Naive thymus-derived CD4-positive, alpha-beta T cell (primary cell): Measurements from ENCODE around the gene ATG16L2. TPM values are rescaled to one million over a fixed set of nuclear protein-coding genes. Genes with fewer than 3 reads are reported as not detected.

ENCODE experiments used
- ATAC-seq: fragments of 150-1000 bp; cut with Tn5 transposase; 2 replicates; pipeline ENCODE4 v1.10.0; 2021; ENCODE audit warnings: mild to moderate bottlenecking, moderate library complexity
- CTCF ChIA-PET: fragments of 350-600 bp; sonication (Branson Sonifier 250); formaldehyde crosslinking; loops from one replicate; lab custom pipeline; 2021; ENCODE audit warnings: antibody characterized with exemption; lab: Charles Lee
- POLR2A ChIA-PET: fragments of 350-600 bp; sonication (Branson Sonifier 250); formaldehyde crosslinking; loops from one replicate; lab custom pipeline; 2021; ENCODE audit warnings: antibody characterized with exemption, inconsistent platforms; lab: Charles Lee
- DNase-seq, 9 donors: peaks; one replicate each; pipeline versions ENCODE4 v3.0.0 to v3.0.0-alpha.2; 2020 to 2022; ENCODE audit warnings: mixed read lengths in 1 of 9
- H3K27ac ChIP-seq: one replicate; pipeline ENCODE4 v1.7.0; 2013; ENCODE audit warnings: mild to moderate bottlenecking, low read depth, low read length, moderate library complexity
- H3K27me3 ChIP-seq, 2 donors: one replicate each; pipeline ENCODE4 v1.7.0; 2013; ENCODE audit warnings: low read length in 2 of 2, mild to moderate bottlenecking in 2 of 2, moderate library complexity in 2 of 2; ENCODE audit not compliant: control insufficient read depth in 2 of 2, insufficient read depth in 2 of 2
- H3K36me3 ChIP-seq, 3 experiments: 1 replicate in 2 of 3; 2 replicates in 1 of 3; pipeline ENCODE4 v1.7.0; 2013; ENCODE audit warnings: low read length in 3 of 3, mild to moderate bottlenecking in 3 of 3, moderate library complexity in 1 of 3; ENCODE audit not compliant: insufficient read depth in 3 of 3, control insufficient read depth in 2 of 3
- H3K4me1 ChIP-seq, 2 donors: one replicate each; pipeline ENCODE4 v1.7.0; 2013; ENCODE audit warnings: low read length in 2 of 2, mild to moderate bottlenecking in 2 of 2, moderate library complexity in 1 of 2; ENCODE audit not compliant: control insufficient read depth in 2 of 2, insufficient read depth in 2 of 2
- H3K4me3 ChIP-seq: 2 replicates; pipeline ENCODE4 v1.7.0; 2013; ENCODE audit warnings: mild to moderate bottlenecking, low read length
- H3K9me3 ChIP-seq, 3 experiments: 1 replicate in 2 of 3; 2 replicates in 1 of 3; pipeline ENCODE4 v1.7.0; 2013; ENCODE audit warnings: low read length in 3 of 3; ENCODE audit not compliant: control insufficient read depth in 2 of 3
- H3K27ac Mint-ChIP-seq, 9 donors: one replicate each; pipeline ENCODE4 v1.8.0; 2020 to 2022; ENCODE audit warnings: mixed read lengths in 9 of 9, mild to moderate bottlenecking in 8 of 9, moderate library complexity in 5 of 9, inconsistent platforms in 2 of 9
- H3K27me3 Mint-ChIP-seq, 5 donors: one replicate each; pipeline ENCODE4 v1.8.0; 2021 to 2022; ENCODE audit warnings: mixed read lengths in 5 of 5, mild to moderate bottlenecking in 1 of 5
- H3K36me3 Mint-ChIP-seq, 5 donors: one replicate each; pipeline ENCODE4 v1.8.0; 2020 to 2022; ENCODE audit warnings: mixed read lengths in 5 of 5, mild to moderate bottlenecking in 3 of 5, inconsistent platforms in 1 of 5
- H3K4me1 Mint-ChIP-seq, 7 donors: one replicate each; pipeline ENCODE4 v1.8.0; 2020 to 2022; ENCODE audit warnings: mixed read lengths in 7 of 7, mild to moderate bottlenecking in 3 of 7, inconsistent platforms in 1 of 7
- H3K4me3 Mint-ChIP-seq, 10 donors: one replicate each; pipeline ENCODE4 v1.8.0; 2020 to 2022; ENCODE audit warnings: mild to moderate bottlenecking in 10 of 10, mixed read lengths in 10 of 10, moderate library complexity in 6 of 10, inconsistent platforms in 2 of 10
- H3K9me3 Mint-ChIP-seq, 11 donors: one replicate each; pipeline ENCODE4 v1.8.0; 2020 to 2022; ENCODE audit warnings: mixed read lengths in 11 of 11, mild to moderate bottlenecking in 4 of 11, inconsistent platforms in 1 of 11, moderate library complexity in 1 of 11
- intact Hi-C, 2 donors: fragments of 100-400 bp; cut with micrococcal nuclease; formaldehyde crosslinking; loops; one replicate each; pipeline ENCODE4 v1.15.1; 2023
- polyA plus RNA-seq, 2 donors: library from polyadenylated mRNA; unstranded; fragments of 300-500 nt; fragmentation: Illumina TruSeq; gene quantifications; one replicate each; pipeline ENCODE4 v1.2.3, GENCODE V29; 2021
- total RNA-seq, 6 experiments: library from RNA in 5 of 6; stranded (reverse) in 5 of 6; gene quantifications; 1 replicate in 5 of 6; 2 replicates in 1 of 6; pipeline ENCODE4 v1.2.3 and lab custom pipeline; 2021 to 2026

Gene ATG16L2
- total and polyA plus RNA-seq, 7 experiments from 2014 or later = 12.8 to 199 (median 134) TPM

- Histone ChIP-seq H3K4me1 (peaks cover 7 to 14% of the 10 kb centered on the region in 2 donors), H3K4me3 (no peak overlapping the region), H3K27me3 (no peaks in the 10 kb centered on the region), H3K27ac (no peak overlapping the region), H3K36me3 (no peaks in the 10 kb centered on the region), H3K9me3 (no peaks in the 10 kb centered on the region)
- DNase-seq (no peak), ATAC-seq (no peak)
- H3K9me3 Mint-ChIP-seq = no peaks in the 10 kb centered on the region
- ChIA-PET CTCF (no interaction called here), POLR2A (interaction anchor here (0.8 to 1.5 kb wide), 2 partner anchors 13 to 38 kb away, joined by 3 to 5 read pairs; no protein-coding TSS in a partner anchor)
- intact Hi-C loops = loop anchor here in 1 of 2 donors (2.0 kb wide), 1 partner anchor 27 kb away; the partner anchor contains the start of gene ARAP1
- H3K4me1 Mint-ChIP-seq = peaks cover 23 to 44% (median 35%) of the 10 kb centered on the region in 7 donors
- peaks cover 0 to 4% (median 0%) of the 10 kb centered on the region in 5 donors for H3K36me3 Mint-ChIP-seq
- H3K27ac Mint-ChIP-seq = peak overlapping the region in 8 of 9 donors; percentile 0 to 82 (median 24)
- peak overlapping the region; percentile 26 to 85 (median 67) for H3K4me3 Mint-ChIP-seq
- peaks cover 0 to 6% (median 0%) of the 10 kb centered on the region in 5 donors for H3K27me3 Mint-ChIP-seq
Observed at GRCh38 chr11:72779495-72780128, 34.6 kb upstream of the ATG16L2 start.

- Mint-ChIP-seq H3K27ac (peak overlapping the region in 4 of 9 donors; percentile 11 to 65 (median 42)), H3K4me3 (peak overlapping the region; percentile 26 to 85 (median 65)), H3K4me1 (peaks cover 23 to 36% (median 35%) of the 10 kb centered on the region in 7 donors), H3K9me3 (no peaks in the 10 kb centered on the region), H3K27me3 (peaks cover 0 to 6% (median 0%) of the 10 kb centered on the region in 5 donors), H3K36me3 (peaks cover 0 to 4% (median 0%) of the 10 kb centered on the region in 5 donors)
- Histone ChIP-seq H3K36me3 (no peaks in the 10 kb centered on the region), H3K9me3 (no peaks in the 10 kb centered on the region), H3K27ac (no peak overlapping the region), H3K4me1 (peaks cover 7 to 14% of the 10 kb centered on the region in 2 donors), H3K27me3 (no peaks in the 10 kb centered on the region), H3K4me3 (peak overlapping the region; percentile 52)
- intact Hi-C loops = loop anchor here (1.0 to 2.0 kb wide), 4 partner anchors 13 to 34 kb away; partner anchors contain the start of genes ARAP1 (in 2 of the 2) and ATG16L2 (in 1 of the 2)
- ChIA-PET CTCF (no interaction called here), POLR2A (interaction anchor here (0.8 to 2.7 kb wide), 3 partner anchors 12 to 58 kb away, joined by 3 to 15 read pairs (median 5); no protein-coding TSS in a partner anchor)
- ATAC-seq (no peak), DNase-seq (no peak)
Observed at GRCh38 chr11:72780296-72781062, 33.7 kb upstream of the ATG16L2 start.

GRCh38 chr11:72781063-72781312 is 33.2 kb upstream of the ATG16L2 start:
- H3K36me3 ChIP-seq = no peaks in the 10 kb centered on the region
- Mint-ChIP-seq H3K36me3 (peaks cover 0 to 4% (median 0%) of the 10 kb centered on the region in 5 donors), H3K4me1 (peaks cover 23 to 35% (median 31%) of the 10 kb centered on the region in 7 donors), H3K27me3 (peaks cover 0 to 6% (median 0%) of the 10 kb centered on the region in 5 donors), H3K4me3 (peak overlapping the region; percentile 26 to 85 (median 65)), H3K9me3 (no peaks in the 10 kb centered on the region), H3K27ac (peak overlapping the region in 2 of 9 donors; percentile 65 to 71)
- H3K27me3 ChIP-seq = no peaks in the 10 kb centered on the region
- H3K27ac ChIP-seq = peak overlapping the region; percentile 71
- CTCF ChIA-PET = interaction anchor here (0.5 kb wide), 1 partner anchor 205 kb away, joined by 3 read pairs; no protein-coding TSS in a partner anchor
- H3K4me1 ChIP-seq = peaks cover 7 to 14% of the 10 kb centered on the region in 2 donors
- POLR2A ChIA-PET = interaction anchor here (2.3 to 2.7 kb wide), 2 partner anchors 12 to 58 kb away, joined by 15 to 16 read pairs; no protein-coding TSS in a partner anchor
- DNase-seq = no peak
- ATAC-seq = no peak
- H3K9me3 ChIP-seq = no peaks in the 10 kb centered on the region
- intact Hi-C loops = loop anchor here (1.0 to 2.0 kb wide), 4 partner anchors 12 to 33 kb away; partner anchors contain the start of genes ARAP1 (in 2 of the 2) and ATG16L2 (in 1 of the 2)
- H3K4me3 ChIP-seq = peak overlapping the region; percentile 52

- H3K36me3 Mint-ChIP-seq = peaks cover 0 to 4% (median 0%) of the 10 kb centered on the region in 5 donors
- DNase-seq (peak; percentile 39 to 68 (median 49)), ATAC-seq (peak; percentile 92)
- Histone ChIP-seq H3K4me3 (peak overlapping the region; percentile 52), H3K36me3 (no peaks in the 10 kb centered on the region), H3K27me3 (no peaks in the 10 kb centered on the region), H3K9me3 (no peaks in the 10 kb centered on the region), H3K4me1 (peaks cover 7 to 14% of the 10 kb centered on the region in 2 donors), H3K27ac (peak overlapping the region; percentile 71)
- intact Hi-C loops = loop anchor here (1.0 to 2.0 kb wide), 5 partner anchors 12 to 33 kb away; partner anchors contain the start of genes ARAP1 (in 2 of the 2) and ATG16L2 (in 1 of the 2)
- H3K27me3 Mint-ChIP-seq = peaks cover 0 to 6% (median 0%) of the 10 kb centered on the region in 5 donors
- H3K4me1 Mint-ChIP-seq = peaks cover 23 to 34% (median 27%) of the 10 kb centered on the region in 7 donors
- ChIA-PET CTCF (interaction anchor here (0.5 to 1.8 kb wide), 6 partner anchors 11 to 347 kb away, joined by 3 to 10 read pairs (median 4); partner anchors contain the start of genes CLPB and STARD10), POLR2A (interaction anchor here (1.1 to 2.7 kb wide), 3 partner anchors 11 to 59 kb away, joined by 6 to 16 read pairs (median 15); partner anchors contain the start of gene STARD10)
- H3K9me3 Mint-ChIP-seq = no peaks in the 10 kb centered on the region
- H3K4me3 Mint-ChIP-seq = peak overlapping the region; percentile 73 to 89 (median 84)
- peak overlapping the region in 8 of 9 donors; percentile 11 to 84 (median 68) for H3K27ac Mint-ChIP-seq
Observed at GRCh38 chr11:72781313-72782080, 32.7 kb upstream of the ATG16L2 start.

- Histone ChIP-seq H3K4me3 (peak overlapping the region; percentile 49), H3K27ac (peak overlapping the region; percentile 50), H3K27me3 (no peaks in the 10 kb centered on the region), H3K9me3 (no peaks in the 10 kb centered on the region), H3K4me1 (peaks cover 7 to 14% of the 10 kb centered on the region in 2 donors), H3K36me3 (no peaks in the 10 kb centered on the region)
- ATAC-seq (peak; percentile 23), DNase-seq (no peak)
- Mint-ChIP-seq H3K27ac (peak overlapping the region; percentile 23 to 84 (median 62)), H3K36me3 (peaks cover 0 to 4% (median 0%) of the 10 kb centered on the region in 5 donors), H3K27me3 (peaks cover 0 to 6% (median 0%) of the 10 kb centered on the region in 5 donors), H3K4me3 (peak overlapping the region; percentile 73 to 89 (median 84)), H3K9me3 (no peaks in the 10 kb centered on the region), H3K4me1 (peaks cover 22 to 29% (median 26%) of the 10 kb centered on the region in 7 donors)
- ChIA-PET POLR2A (interaction anchor here (1.1 to 2.7 kb wide), 3 partner anchors 11 to 59 kb away, joined by 6 to 16 read pairs (median 15); partner anchors contain the start of gene STARD10), CTCF (interaction anchor here (0.6 to 1.8 kb wide), 7 partner anchors 10 to 553 kb away, joined by 3 to 10 read pairs (median 3); partner anchors contain the start of genes CLPB and STARD10)
- intact Hi-C loops = loop anchor here in 1 of 2 donors (1.0 kb wide), 1 partner anchor 31 kb away; no protein-coding TSS in a partner anchor
Observed at GRCh38 chr11:72782081-72782920, 31.9 kb upstream of the ATG16L2 start.
